GM21390 (cell line): ENCODE measurements around the gene FAM89B.

Source experiments
- ATAC-seq: cut with Tn5 transposase; IDR thresholded peaks from one replicate; pipeline ENCODE4 v1.9.1; 2021; ENCODE audit not compliant: unreplicated experiment

Gene FAM89B

DNA sequence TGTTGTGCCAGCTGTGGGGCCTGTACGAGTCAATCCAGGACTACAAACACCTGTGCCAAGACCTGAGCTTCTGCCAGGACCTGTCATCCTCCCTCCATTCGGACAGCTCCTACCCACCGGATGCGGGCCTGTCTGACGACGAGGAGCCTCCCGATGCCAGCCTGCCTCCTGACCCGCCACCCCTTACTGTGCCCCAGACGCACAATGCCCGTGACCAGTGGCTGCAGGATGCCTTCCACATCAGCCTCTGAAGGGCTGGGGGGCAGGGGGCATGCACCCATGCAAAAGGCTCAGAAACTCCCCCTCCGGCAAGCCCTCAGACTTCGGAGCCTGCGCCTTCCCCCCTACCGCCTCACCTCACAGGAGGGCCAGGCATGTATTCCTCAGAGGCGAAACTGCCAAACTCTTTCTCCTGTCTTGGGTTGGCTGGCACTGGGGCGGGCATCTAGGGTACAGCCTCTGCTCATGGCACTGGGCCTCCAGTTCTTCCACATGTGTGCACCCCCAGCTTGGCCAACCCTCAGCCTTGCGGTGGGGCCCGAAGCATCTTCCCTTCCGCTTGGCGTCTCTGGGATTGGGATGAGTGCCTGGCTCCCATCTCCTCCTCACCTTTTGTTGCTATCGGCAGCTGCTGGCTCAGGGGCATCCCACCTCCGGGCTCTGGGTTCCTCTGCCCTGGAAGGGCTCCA, 1.2 kb downstream of the FAM89B start:
- no peak for ATAC-seq

DNA sequence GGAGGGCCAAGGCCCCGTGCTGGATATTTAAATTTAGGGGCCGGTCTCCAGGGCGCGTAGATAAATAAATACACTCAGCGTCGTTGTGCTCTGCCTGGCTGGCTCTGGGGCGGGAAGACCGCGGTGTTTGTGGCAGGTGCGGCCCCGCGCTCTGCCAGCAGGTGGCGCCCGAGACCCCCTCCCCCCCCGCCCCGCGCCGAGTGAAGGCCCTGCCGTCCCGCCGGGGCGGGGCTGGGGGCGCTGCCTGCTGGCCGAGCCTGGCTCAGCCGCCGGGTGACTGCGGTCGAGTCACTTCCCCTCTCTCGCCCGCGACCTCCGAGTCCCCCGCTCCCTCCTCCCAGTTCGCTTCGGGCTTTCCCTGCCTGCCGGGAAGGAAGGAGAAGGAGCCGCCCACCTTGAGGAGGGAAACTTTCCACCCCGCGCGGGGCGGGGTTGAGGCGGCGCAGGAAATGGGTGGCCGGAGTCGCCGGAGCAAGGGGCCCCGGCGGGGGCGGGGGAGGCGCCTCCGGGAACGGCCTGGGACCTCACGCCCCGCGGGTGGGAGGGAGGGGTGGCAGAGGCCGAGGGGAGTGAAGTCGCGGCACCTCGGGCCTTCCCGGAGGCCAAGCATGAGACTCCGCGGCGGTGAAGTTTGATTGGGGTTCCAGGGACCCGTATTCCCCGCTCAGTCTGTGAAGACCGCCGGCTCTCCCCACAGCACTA, 1.9 kb downstream of the FAM89B start:
- peak; percentile 28 for ATAC-seq

DNA sequence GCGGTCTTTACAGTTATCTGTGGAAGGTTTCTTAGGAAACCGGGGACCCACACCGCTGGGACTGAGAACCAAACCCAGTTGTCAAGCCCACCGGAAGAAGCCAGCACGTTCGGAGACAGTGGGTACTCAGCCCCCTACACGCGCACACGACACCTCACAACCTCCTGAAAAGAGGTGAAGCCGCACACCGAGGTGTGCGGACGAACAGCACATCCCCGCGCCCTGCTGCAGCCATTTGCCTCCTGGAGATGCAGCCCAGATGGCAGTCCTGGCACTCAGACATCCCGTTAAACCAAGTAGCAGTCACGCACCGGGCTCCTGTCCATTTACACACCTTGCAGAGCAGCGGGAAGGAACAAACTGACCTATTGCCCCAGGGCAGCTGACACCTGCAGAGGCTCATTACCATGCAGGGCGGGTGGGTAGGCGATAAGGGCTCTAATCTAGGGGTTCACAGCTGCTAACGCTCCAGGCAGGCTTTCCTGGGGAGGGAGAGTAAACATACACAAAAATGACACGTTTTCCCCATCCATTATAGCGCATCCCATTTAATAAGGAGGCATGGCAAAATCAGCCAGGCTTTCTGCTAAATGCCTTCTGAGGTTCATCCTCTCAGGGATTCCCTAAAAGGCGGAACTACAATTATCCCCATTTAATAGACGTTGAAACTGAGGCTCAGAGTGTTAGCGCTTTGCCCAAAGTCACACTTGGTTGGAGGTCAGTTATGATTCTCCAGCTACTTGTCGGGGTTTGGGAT, 2.7 kb downstream of the FAM89B start:
- ATAC-seq = no peak

DNA sequence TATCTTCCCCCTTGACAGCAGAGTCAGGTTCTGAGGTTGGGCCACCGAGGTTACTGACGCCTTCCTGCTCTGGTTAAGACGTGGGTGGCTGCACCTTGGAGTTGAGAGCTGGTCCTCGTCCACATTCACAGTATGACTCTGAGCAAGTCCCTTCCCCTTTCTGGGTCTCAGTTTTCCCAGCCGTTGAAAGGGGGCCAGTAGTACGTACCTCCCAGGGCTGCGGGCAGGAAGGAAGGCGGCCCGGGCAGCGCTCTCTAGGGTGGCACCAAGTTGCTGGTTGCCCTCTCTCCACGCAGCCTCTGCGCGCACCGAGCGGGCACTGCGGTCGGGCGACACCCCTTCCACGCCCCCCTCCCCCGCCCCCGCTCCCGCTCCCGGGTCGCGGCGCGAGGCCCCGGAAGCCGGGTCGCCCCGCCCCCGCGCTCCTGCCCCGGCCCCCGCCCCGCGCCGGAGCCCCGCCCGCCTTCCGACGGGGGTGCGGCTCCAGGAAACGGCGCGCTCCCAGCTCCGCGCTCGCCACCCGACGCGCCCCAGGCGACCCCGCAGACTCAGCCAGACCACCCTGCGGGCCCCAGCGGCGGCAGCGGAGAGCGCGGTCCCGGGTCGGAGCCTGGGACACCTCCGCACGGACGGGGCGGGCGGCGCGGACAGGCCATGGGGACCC, 3.4 kb downstream of the FAM89B start, which contains the start of gene EHBP1L1:
Gene EHBP1L1 (plus strand): TSS at position 486 of the 664 bp plus-strand sequence. CDS start 250 bp downstream, outside the sequence.
- ATAC-seq = no peak

DNA sequence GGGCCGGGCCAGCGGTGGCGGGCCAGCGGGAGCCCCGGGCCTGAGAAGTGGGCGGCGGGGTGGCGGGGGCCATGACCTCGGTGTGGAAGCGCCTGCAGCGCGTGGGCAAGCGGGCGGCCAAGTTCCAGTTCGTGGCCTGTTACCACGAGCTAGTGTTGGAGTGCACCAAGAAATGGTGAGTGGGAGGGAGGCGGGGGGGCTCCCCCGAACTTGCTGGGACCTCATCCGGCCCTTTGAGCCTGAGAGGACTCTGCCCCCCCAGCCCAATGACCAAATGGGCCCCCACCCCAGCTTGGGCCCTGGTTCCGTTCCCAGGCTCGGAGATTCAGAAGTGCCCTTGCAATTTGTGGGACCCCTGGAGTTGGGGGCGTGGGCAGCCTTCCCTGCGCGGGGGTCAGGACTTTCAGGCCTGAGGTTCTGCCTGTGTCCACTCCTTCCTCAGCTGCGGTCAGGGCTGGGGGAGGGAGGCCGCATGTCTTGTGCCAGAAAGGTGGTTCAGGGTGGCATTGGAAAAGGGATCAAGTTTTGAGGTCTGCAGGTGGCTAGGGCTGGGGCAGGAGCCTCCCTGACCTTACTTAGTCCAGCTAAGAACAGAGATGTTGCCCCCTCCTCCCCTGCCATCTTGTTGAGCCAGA, 4.0 kb downstream of the FAM89B start:
- ATAC-seq = no peak

DNA sequence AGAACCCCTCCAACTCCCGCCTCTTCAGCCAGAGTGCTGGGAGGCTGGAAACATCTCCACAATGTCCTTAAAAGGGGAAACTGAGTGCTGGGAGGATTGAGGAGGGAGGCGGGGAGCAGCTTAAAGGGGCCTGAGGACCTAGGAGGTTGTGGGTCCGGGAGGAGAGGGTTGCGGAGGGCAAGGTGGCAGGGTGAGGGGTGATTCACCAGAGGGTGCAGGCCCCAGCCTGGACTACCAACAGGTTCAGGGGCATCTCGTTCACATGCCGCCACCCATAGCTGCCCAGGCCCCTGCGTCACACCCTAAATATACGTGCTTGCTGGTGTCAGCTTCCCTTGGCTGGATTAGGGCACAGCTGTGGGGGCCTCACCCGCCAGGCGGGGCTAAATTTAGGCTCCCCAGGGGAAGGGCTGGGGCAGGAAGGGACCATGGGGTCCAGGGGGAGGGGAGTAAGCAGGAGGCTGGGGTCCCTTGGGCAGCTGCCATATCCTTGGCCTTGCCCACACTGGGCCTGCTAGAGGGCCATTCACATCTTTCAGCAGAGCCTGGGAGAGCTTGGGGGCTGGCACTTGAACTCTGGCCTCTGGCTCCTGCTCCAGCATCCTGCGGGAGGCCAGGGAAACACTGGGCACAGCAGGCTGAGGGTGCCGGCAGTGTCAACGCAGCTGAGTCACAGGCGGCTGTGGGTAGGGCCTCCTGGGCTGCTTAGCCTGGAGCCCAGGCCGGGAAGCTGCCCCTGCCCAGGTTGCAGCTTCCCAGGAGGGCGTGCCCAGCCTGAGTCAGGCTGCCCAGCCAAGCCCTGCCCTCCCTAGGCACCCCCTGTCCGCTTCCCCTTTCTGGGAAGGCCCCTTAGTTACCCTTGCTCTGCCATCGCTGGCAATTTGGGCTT, 4.8 kb downstream of the FAM89B start:
- no peak for ATAC-seq

DNA sequence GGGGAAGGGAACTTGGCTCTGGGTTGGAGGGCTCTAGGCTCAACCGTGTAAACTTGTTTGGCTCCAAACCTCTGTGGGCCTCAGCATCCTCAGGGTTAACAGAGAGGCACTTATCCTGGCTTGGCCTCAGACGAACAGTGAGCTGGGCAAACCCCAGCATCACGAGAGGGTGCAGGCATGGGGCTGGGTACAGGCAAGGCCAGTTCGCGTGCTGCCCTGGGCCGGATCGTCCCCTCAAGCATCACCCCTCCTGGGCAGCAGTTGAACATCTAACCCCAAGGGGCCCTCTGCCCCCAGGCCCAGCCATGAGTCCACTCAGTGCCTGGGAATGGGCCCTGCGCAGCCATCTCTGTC, 5.4 kb downstream of the FAM89B start:
- no peak for ATAC-seq

DNA sequence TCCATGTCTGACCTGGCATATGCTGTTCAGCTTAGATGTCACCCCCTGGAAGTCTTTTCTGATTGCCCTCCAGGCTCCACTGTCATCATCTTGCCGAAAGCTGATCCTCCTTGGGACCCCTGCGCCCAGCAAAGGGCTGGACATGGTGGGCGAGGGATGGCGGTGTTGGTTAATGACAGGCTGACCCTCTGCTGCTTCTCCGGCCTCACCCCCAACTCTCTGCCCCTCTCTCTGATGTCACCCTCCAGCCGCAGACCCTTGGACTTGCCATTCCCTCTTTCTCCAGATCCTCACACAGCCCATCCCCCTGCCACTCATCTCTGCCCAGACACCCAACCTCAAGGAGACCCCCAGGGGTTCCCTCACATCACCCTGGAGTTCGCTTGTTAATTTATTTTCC, 5.8 kb downstream of the FAM89B start:
- no peak for ATAC-seq

DNA sequence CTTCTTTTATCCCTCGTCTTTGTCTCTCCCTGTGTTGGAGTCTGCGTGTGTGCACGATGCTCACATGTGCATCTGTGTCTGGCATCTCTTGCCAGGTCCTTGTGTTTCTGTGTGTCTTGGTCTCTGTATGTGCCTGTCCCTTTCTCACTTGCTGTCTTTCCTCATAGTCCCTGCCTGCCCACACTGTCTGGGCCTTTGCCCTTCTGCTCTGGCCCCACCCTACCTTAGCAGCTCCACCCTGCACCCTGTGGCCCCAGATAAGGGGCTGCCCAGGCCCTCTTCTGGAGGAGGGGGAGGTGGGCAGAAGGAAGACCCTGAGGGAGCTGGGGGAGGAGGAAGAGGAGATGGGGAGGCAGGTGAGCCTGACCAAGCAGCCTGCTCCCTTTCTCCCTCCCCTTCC, 6.3 kb downstream of the FAM89B start:
- no peak for ATAC-seq

DNA sequence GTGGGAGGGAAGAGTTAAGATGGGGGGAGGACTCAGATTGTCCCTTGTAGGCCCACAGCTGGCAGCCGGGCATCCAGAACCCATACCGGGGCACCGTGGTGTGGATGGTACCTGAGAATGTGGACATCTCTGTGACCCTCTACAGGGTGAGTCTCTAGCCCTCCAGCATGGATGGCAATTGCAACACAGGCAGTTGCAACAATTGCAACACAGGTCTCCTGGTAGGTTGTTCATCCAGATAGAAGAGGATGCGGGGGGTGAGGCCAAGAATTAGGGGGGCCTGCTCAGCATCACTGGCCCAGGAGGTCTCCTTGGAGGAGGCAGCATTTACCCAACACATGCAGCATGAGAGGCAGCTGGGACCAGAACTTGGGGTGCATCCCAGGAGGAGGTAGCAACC, 7.0 kb downstream of the FAM89B start:
- no peak for ATAC-seq

DNA sequence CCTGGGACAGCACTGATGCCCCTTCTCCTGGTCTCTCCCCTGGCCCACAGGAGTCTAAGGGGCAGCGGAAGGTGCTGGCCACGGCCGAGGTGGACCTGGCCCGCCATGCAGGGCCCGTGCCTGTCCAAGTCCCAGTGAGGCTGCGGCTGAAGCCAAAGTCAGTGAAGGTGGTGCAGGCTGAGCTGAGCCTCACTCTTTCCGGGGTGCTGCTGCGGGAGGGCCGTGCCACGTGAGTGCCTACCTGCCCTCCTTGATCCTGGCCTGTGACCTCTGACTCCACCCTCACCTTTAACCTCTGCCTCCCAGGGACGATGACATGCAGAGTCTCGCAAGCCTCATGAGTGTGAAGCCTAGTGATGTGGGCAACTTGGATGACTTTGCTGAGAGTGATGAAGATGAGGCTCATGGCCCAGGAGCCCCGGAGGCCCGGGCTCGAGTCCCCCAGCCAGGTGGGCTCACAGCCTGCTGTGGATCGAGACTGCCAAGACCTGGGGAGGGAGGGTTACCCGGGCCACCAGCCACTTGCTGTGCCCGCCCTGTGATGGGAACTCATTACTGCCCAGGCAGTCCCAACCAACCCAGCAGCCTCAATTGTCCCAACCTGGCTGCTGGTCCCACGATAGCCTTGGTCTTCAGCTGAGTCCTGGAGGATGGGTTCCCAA, 7.8 kb downstream of the FAM89B start:
- no peak for ATAC-seq

DNA sequence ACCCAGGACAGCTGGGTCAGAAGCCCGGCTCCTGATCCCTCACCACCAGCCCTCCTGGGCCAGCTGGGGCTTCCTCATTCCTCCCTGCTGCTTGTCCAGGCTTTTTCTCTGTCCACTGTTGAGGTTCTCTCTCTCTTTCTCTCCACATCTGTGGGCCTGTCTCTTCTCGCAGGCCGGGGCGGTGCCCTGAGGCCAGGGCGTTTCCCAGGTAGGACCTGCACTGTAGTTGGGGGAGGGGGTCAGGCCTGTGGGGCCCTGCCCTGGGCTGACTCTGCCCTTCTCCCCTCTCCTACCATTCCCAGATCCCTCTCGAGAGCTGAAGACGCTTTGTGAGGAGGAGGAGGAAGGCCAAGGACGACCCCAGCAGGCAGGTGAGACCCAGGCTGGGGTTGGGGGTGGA, 8.4 kb downstream of the FAM89B start:
- ATAC-seq = no peak

DNA sequence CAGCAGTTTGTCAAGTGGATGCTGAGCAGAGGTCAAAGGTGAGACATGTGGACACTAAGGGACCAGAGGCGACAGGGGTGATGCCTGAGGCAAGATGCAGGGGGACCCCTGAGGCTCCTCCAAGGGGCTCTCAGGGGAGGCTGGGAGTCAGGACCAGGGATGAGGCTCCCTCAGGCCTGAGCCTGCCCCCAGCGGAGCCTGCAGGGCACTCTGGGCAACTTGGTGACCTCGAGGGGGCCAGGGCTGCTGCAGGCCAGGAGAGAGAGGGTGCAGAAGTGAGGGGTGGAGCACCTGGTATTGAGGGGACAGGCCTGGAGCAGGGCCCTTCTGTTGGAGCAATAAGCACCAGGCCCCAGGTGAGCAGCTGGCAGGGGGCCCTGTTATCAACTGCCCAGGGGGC, 9.6 kb downstream of the FAM89B start:
- ATAC-seq = no peak

DNA sequence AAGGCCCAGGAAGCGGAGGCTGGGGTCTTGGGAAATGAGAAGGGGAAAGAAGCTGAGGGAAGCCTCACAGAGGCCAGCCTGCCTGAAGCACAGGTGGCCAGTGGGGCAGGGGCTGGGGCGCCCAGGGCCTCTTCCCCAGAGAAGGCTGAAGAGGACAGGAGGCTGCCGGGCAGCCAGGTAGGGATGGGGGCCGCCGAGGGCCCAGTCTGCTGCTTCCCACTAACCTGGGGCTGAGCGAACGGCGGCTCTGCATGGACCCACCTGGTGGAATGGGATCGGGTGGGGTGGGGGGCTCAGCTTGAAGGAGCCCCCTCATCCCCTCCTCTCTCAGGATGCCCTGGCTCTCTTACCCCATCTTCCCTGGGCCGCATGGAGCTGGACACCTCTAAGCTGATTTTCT, 11.3 kb downstream of the FAM89B start:
- no peak for ATAC-seq

DNA sequence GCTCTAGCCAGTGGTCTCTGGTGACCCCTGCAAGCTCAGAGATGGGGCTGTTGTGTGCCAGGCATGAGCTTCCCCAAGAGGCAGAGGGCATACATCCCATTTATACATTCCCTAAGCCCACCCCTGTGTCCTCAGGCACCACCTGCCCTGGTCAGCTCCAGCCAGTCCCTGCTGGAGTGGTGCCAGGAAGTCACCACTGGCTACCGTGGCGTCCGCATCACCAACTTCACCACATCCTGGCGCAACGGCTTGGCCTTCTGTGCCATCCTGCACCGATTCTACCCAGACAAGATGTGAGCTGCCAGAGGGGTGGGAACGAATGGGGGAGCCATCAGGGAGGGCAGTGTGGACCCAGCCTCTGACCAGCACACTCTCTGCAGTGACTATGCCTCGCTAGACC, 11.8 kb downstream of the FAM89B start:
- no peak for ATAC-seq

DNA sequence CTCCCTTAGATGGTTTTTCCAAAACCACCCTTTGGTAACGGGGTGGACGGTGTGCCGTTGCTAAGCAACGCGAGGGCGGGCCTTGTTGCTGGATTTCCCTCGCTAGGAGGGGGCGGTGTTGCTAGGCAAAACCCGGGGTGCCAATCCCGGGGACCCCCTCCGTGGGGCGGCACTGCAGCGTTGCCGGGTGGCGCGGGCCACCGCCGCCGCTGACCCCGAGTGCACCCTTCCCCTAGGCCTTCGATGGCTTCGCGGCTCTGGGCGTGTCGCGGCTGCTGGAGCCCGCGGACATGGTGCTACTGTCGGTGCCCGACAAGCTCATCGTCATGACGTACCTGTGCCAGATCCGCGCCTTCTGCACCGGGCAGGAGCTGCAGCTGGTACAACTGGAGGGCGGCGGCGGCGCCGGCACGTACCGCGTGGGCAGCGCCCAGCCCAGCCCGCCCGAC, 12.4 kb downstream of the FAM89B start:
- ATAC-seq = no peak

DNA sequence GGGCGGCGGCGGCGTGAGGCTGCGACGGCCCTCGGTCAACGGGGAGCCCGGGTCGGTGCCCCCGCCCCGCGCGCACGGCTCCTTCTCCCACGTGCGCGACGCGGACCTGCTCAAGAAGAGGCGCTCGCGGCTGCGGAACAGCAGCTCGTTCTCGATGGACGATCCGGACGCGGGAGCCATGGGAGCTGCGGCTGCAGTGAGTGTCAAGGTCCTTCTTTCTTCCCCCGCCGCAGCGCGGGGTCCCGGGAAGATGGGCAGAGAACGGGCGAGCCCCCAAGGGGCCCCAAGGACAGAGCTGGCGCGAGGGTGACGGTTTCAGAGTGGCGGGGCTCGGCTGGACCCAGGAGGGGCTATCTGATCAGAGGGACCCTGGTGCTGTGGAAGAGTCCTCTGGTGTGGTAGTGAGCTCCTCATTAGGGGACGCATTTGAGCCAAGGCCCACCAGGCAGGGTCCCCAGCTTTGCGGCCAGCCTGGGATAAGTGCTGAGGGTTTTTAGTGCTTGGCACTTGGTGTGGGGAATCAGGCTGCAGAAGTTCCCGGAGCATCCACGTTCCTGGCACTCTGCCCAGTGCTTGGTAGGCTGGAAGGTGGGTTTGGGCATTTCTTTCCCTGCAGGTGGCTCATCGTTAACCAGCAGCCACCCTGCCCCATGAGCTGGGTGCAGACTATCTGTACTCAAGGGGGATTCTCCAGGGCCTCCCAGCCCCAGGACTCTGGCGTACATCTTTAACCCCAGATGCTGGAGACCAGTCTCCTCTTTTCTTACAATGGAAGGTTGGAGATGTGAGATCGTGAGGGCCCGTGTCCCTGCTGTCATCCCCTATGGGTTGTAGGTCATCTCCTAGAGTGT, 13.3 kb downstream of the FAM89B start:
- ATAC-seq = no peak

DNA sequence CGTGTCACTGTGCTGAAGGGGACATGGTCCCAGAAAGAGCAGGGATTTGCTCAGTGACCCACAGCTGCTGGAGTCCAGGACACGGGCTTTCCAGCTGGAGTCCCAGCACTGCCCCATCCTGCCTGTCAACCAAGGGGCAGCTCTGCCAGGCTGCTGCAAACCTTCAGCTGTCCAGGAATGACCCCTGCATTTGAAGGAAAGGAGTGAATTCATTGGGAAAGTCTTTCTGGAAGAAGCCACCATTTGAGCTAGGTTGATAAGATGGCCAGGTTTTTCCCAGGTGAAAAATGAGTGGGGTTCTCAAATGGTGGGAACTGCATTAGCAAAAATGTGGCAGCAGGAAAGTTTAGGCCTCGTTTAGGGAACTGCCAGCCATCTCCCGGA, 13.9 kb downstream of the FAM89B start:
- no peak for ATAC-seq

DNA sequence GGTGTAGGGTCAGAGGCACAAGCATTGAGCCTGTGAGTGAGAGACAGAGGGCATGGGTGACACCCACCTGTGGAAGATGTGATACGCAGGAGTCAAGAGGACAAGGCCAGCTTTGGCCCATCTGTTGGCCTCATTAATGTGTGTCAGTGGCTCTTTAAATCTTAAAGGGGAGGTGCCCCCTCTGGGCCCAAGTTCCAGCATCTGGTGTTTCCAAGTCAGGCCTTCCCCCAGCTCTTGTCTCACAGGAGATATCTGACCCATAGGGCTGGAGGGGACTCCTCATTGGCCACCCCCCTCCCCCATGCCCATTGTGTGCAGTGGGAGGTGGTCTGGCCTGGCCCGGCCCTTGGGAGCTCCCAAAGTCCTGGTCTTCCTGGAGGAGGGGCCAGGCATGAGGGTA, 14.3 kb downstream of the FAM89B start:
- ATAC-seq = no peak
